Activated CD4-positive, alpha-beta T cell treated with anti-CD3 and anti-CD28 coated beads, Interleukin-2, amount 10 ng/mL, durations not matched to agents 7 days and 5 days (primary cell): Measurements from ENCODE around the gene FOXO3. TPM values are rescaled to one million over a fixed set of nuclear protein-coding genes. Genes with fewer than 3 reads are reported as not detected.

Experiments used
- CTCF ChIA-PET: fragments of 350-600 bp; sonication (Branson Sonifier 250); formaldehyde crosslinking; loops from one replicate; lab custom pipeline; 2021; ENCODE audit warnings: antibody characterized with exemption; lab: Charles Lee
- POLR2A ChIA-PET: fragments of 350-600 bp; sonication (Branson Sonifier 250); formaldehyde crosslinking; loops from one replicate; lab custom pipeline; 2021; ENCODE audit warnings: antibody characterized with exemption; lab: Charles Lee
- DNase-seq: peaks from one replicate; pipeline ENCODE4 v3.0.0-alpha.2; 2020
- H3K27ac Mint-ChIP-seq: one replicate; pipeline ENCODE4 v1.8.0; 2021; ENCODE audit warnings: mild to moderate bottlenecking, moderate library complexity, mixed read lengths
- H3K27me3 Mint-ChIP-seq: one replicate; pipeline ENCODE4 v1.8.0; 2021; ENCODE audit warnings: mixed read lengths
- H3K36me3 Mint-ChIP-seq: one replicate; pipeline ENCODE4 v1.8.0; 2021; ENCODE audit warnings: low read depth, mixed read lengths
- H3K4me1 Mint-ChIP-seq: one replicate; pipeline ENCODE4 v1.8.0; 2021; ENCODE audit warnings: mixed read lengths
- H3K4me3 Mint-ChIP-seq: one replicate; pipeline ENCODE4 v1.8.0; 2021; ENCODE audit warnings: mild to moderate bottlenecking, moderate library complexity, mixed read lengths
- H3K9me3 Mint-ChIP-seq: one replicate; pipeline ENCODE4 v1.8.0; 2021; ENCODE audit warnings: mixed read lengths
- total RNA-seq, 2 experiments: library from RNA; stranded (reverse); gene quantifications; one replicate each; pipeline ENCODE4 v1.2.3, GENCODE V29; 2021

Gene FOXO3
- total RNA-seq, 2 experiments from 2014 or later = 11.2 to 12.8 TPM

GRCh38 chr6:108594151-108594550 is 33.4 kb downstream of the FOXO3 start:
- CTCF ChIA-PET = interaction anchor here (1.1 to 1.5 kb wide), 2 partner anchors 11 to 291 kb away, joined by 4 read pairs; no protein-coding TSS in a partner anchor
- no peak overlapping the region for H3K4me3 Mint-ChIP-seq
- DNase-seq = no peak
- H3K36me3 Mint-ChIP-seq = peaks cover 4% of the 10 kb centered on the region
- H3K4me1 Mint-ChIP-seq = peaks cover 25% of the 10 kb centered on the region
- no peaks in the 10 kb centered on the region for H3K9me3 Mint-ChIP-seq
- H3K27ac Mint-ChIP-seq = no peak overlapping the region
- no peaks in the 10 kb centered on the region for H3K27me3 Mint-ChIP-seq
- POLR2A ChIA-PET = no interaction called here

DNA sequence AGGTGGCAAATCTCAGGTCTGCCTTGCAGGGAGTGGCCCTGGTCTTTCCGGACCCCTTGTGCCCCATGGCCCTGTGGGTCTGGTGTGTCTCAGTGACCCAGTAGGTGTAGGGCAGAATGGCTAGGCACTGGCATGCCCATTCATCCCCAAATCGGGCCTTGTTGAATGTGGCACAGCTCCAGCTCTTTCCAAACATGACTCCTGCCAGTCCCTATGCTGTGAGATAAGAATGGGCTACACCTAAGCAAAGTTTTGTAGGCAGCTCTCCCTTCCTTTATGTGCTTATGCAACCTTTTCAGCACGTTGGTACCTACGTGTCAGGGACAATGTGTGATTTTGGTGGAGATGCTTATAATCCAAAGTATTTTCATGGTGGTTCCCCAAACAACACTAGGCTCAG is 33.9 kb downstream of the FOXO3 start:
- ChIA-PET POLR2A (no interaction called here), CTCF (interaction anchor here (1.1 to 1.5 kb wide), 2 partner anchors 10 to 27 kb away, joined by 3 to 4 read pairs; no protein-coding TSS in a partner anchor)
- Mint-ChIP-seq H3K27ac (no peak overlapping the region), H3K9me3 (no peaks in the 10 kb centered on the region), H3K4me3 (no peak overlapping the region), H3K36me3 (peaks cover 4% of the 10 kb centered on the region), H3K27me3 (no peaks in the 10 kb centered on the region), H3K4me1 (peaks cover 20% of the 10 kb centered on the region)
- DNase-seq = no peak

DNA sequence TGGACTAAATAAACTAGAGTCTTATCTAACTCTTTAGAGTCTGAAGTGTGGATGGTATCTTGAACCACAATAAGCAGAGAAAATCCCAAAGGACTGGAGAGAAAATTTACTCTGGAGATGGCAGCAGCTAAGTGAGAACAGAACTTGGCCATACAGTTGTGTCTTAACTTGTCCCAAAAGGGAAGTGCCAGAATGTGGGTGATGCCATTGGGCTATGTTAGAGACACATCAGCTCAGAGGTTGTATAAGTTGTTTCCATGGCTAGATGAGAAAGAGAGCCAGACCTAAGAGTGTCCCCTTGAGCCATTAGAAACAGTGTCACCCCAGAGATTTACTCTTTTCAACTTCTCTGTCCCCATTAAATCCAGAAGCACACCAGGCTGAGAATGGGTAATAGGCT is 36.2 kb downstream of the FOXO3 start:
- ChIA-PET CTCF (interaction anchor here (1.0 to 1.3 kb wide), 4 partner anchors 12 to 29 kb away, joined by 3 to 4 read pairs (median 4); no protein-coding TSS in a partner anchor), POLR2A (no interaction called here)
- DNase-seq = no peak
- Mint-ChIP-seq H3K9me3 (no peaks in the 10 kb centered on the region), H3K27me3 (no peaks in the 10 kb centered on the region), H3K27ac (no peak overlapping the region), H3K4me1 (peaks cover 16% of the 10 kb centered on the region), H3K4me3 (no peak overlapping the region), H3K36me3 (peaks cover 2% of the 10 kb centered on the region)

DNA sequence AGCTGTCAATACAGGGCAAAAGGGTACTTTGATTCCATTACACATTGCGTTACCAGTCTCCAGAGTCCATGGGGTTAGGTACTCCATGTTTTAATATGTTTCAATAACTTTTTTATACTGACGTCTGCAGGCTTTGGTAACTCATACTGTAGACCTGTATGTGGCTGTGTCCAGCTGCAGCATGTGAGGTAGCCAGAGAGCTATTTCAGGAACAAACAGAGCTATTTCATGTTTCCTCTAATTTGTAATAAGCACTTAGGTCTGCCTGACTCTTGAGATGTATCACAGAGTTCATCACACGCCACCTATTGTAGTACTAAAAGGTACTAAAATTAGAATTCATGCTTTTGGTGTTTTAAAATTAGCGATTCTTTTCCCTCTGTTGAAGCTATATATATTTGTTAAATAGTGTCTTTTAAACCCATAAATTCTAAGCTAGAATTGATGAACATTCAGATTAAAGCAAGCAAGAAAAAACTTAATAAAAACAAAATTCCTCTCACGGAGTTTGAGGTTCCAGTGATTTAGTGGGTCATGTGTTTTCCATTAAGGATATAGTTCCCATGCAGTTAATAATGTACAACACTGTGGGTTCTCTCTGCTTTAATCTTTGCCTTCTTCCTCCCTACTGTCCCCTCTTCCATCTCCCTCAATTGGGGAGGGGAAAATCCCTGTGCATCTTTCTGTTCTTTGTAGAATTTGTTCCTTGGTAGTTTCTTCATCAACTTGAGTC is 37.0 kb downstream of the FOXO3 start:
- ChIA-PET CTCF (interaction anchor here (0.5 to 1.3 kb wide), 7 partner anchors 12 to 1416 kb away, joined by 3 to 4 read pairs (median 4); no protein-coding TSS in a partner anchor), POLR2A (no interaction called here)
- Mint-ChIP-seq H3K27ac (no peak overlapping the region), H3K4me3 (no peak overlapping the region), H3K27me3 (no peaks in the 10 kb centered on the region), H3K9me3 (no peaks in the 10 kb centered on the region), H3K36me3 (peaks cover 2% of the 10 kb centered on the region), H3K4me1 (peaks cover 8% of the 10 kb centered on the region)
- no peak for DNase-seq

DNA sequence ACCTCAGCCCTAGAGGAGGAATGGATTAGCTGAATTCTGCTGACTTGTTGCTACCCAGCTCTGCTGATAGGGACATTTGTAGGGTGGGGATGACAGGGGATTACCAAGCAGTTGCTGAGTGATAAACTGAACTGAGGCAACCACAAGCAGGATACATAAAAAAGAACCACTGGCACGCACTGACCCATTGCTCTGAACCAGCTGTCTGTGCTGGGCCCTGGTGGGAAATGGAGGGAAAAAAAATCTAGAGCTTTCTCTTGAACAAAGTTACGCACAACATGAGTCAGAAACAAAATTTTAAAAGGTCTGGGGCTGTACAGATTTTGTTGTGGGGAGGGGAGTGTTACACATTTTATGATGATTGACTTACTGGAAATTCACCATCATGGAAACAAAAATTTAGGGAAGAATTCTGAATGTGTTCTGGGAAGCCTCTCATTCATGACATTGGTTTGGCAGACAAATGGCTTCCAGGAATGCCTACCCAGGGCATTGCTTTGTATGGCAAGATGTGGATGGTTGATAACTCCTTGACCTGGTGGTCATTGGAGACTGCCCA is 37.7 kb downstream of the FOXO3 start:
- no peak overlapping the region for H3K27ac Mint-ChIP-seq
- peaks cover 3% of the 10 kb centered on the region for H3K4me1 Mint-ChIP-seq
- no peaks in the 10 kb centered on the region for H3K27me3 Mint-ChIP-seq
- no peak for DNase-seq
- CTCF ChIA-PET = interaction anchor here (0.6 to 1.3 kb wide), 3 partner anchors 11 to 1417 kb away, joined by 3 to 4 read pairs (median 3); no protein-coding TSS in a partner anchor
- no peak overlapping the region for H3K4me3 Mint-ChIP-seq
- POLR2A ChIA-PET = no interaction called here
- H3K9me3 Mint-ChIP-seq = no peaks in the 10 kb centered on the region
- peaks cover 2% of the 10 kb centered on the region for H3K36me3 Mint-ChIP-seq

GRCh38 chr6:108604156-108604555 is 43.4 kb downstream of the FOXO3 start:
- H3K9me3 Mint-ChIP-seq = no peaks in the 10 kb centered on the region
- no peaks in the 10 kb centered on the region for H3K36me3 Mint-ChIP-seq
- peaks cover under 1% of the 10 kb centered on the region for H3K4me1 Mint-ChIP-seq
- no peak for DNase-seq
- POLR2A ChIA-PET = no interaction called here
- H3K4me3 Mint-ChIP-seq = no peak overlapping the region
- CTCF ChIA-PET = no interaction called here
- no peak overlapping the region for H3K27ac Mint-ChIP-seq
- H3K27me3 Mint-ChIP-seq = no peaks in the 10 kb centered on the region

GRCh38 chr6:108606250-108606690 is 45.6 kb downstream of the FOXO3 start:
- no peak overlapping the region for H3K4me3 Mint-ChIP-seq
- no peak overlapping the region for H3K27ac Mint-ChIP-seq
- POLR2A ChIA-PET = no interaction called here

GRCh38 chr6:108608453-108609275 is 47.9 kb downstream of the FOXO3 start:
- H3K36me3 Mint-ChIP-seq = peaks cover 3% of the 10 kb centered on the region
- H3K4me3 Mint-ChIP-seq = no peak overlapping the region
- ChIA-PET CTCF (interaction anchor here (0.9 kb wide), 1 partner anchor 10 kb away, joined by 3 read pairs; no protein-coding TSS in a partner anchor), POLR2A (no interaction called here)
- H3K9me3 Mint-ChIP-seq = peaks cover 4% of the 10 kb centered on the region
- no peak overlapping the region for H3K27ac Mint-ChIP-seq
- H3K4me1 Mint-ChIP-seq = peaks cover 3% of the 10 kb centered on the region
- no peak for DNase-seq
- H3K27me3 Mint-ChIP-seq = no peaks in the 10 kb centered on the region

More at GRCh38 chr6:108606250-108606690, 45.6 kb downstream of the FOXO3 start:
- Mint-ChIP-seq H3K27me3 (no peaks in the 10 kb centered on the region), H3K36me3 (no peaks in the 10 kb centered on the region), H3K4me1 (peaks cover 3% of the 10 kb centered on the region), H3K9me3 (no peaks in the 10 kb centered on the region)
- CTCF ChIA-PET = interaction anchor here (1.6 kb wide), 1 partner anchor 15 kb away, joined by 3 read pairs; no protein-coding TSS in a partner anchor
- DNase-seq = no peak

GRCh38 chr6:108609276-108609769 is 48.6 kb downstream of the FOXO3 start:
- CTCF ChIA-PET = interaction anchor here (0.9 kb wide), 1 partner anchor 11 kb away, joined by 3 read pairs; no protein-coding TSS in a partner anchor
- H3K4me3 Mint-ChIP-seq = no peak overlapping the region
- no peak for DNase-seq
- peaks cover 3% of the 10 kb centered on the region for H3K4me1 Mint-ChIP-seq
- POLR2A ChIA-PET = no interaction called here
- H3K27me3 Mint-ChIP-seq = peaks cover 3% of the 10 kb centered on the region
- H3K9me3 Mint-ChIP-seq = peaks cover 4% of the 10 kb centered on the region
- peaks cover 3% of the 10 kb centered on the region for H3K36me3 Mint-ChIP-seq
- H3K27ac Mint-ChIP-seq = no peak overlapping the region

DNA sequence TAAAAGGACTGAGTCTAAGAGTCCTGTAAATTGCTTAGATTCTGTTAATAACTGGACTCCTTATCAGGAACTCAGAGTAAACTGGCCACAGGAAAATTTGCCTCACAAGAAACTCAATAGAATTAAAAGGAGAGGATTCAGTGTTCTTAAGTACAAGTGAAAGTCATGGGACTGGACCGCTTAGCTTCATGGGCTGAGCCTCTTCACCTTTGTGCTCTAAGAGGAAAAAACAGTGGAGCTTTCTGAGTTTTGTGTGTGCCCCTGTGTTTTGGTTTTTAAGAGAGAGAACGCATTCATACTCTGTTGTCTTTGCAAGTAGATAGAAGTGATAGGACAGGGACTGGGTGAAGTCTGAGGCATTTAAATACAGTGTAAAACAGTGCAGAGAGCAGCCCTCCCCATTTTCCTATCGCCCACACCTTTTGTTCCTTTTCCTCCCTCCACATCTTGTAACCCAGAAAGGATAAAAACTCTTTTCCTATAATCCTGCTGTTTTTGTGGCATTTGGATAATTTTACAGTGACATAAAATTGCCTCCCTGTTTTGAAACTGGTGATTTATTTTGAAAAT is 49.6 kb downstream of the FOXO3 start:
- peaks cover 3% of the 10 kb centered on the region for H3K36me3 Mint-ChIP-seq
- H3K9me3 Mint-ChIP-seq = peaks cover 4% of the 10 kb centered on the region
- ChIA-PET CTCF (no interaction called here), POLR2A (no interaction called here)
- no peak overlapping the region for H3K4me3 Mint-ChIP-seq
- H3K27ac Mint-ChIP-seq = no peak overlapping the region
- no peak for DNase-seq
- H3K27me3 Mint-ChIP-seq = peaks cover 6% of the 10 kb centered on the region
- peaks cover 3% of the 10 kb centered on the region for H3K4me1 Mint-ChIP-seq

GRCh38 chr6:108610957-108611586 is 50.4 kb downstream of the FOXO3 start:
- Mint-ChIP-seq H3K27me3 (peaks cover 6% of the 10 kb centered on the region), H3K36me3 (peaks cover 3% of the 10 kb centered on the region), H3K27ac (no peak overlapping the region), H3K4me1 (peaks cover 3% of the 10 kb centered on the region), H3K9me3 (peaks cover 4% of the 10 kb centered on the region), H3K4me3 (no peak overlapping the region)
- no peak for DNase-seq
- ChIA-PET CTCF (interaction anchor here (0.6 kb wide), 1 partner anchor 38 kb away, joined by 3 read pairs; no protein-coding TSS in a partner anchor), POLR2A (no interaction called here)

DNA sequence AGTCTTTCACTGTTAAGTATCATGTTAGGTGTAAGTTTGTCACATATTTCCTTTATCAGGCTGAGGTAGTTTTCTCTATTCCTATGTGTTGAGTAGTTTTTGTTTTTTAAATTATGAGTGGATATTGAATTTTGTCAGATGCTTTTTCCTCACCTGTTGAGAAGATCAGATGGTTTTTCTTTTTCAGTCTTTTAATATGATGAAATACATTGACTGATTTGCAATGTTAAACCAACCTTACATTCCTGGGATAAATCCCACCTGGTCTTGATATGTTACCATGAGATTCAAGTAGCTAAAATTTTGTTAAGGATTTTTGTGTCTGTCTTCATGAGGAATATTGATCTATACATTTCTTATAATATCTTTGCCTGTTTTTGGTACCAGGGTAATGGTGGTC is 52.1 kb downstream of the FOXO3 start:
- CTCF ChIA-PET = no interaction called here
- POLR2A ChIA-PET = no interaction called here
- DNase-seq = no peak
- peaks cover 3% of the 10 kb centered on the region for H3K4me1 Mint-ChIP-seq
- H3K36me3 Mint-ChIP-seq = peaks cover 3% of the 10 kb centered on the region
- H3K27ac Mint-ChIP-seq = no peak overlapping the region
- no peak overlapping the region for H3K4me3 Mint-ChIP-seq
- peaks cover 4% of the 10 kb centered on the region for H3K9me3 Mint-ChIP-seq
- H3K27me3 Mint-ChIP-seq = peaks cover 6% of the 10 kb centered on the region
